Kasumi-1 (cell line): Measurements from ENCODE around the gene MVP.
"Not testable (repeated sequence)": the region's sequence is repeated elsewhere in the genome, so short reads cannot be mapped to it uniquely, and the experiment has no call there.

Source experiments
- DNase-seq, 2 experiments: peaks; one replicate each; lab custom pipeline; 2025; lab: John Stamatoyannopoulos, UW

MVP gene

GRCh38 chr16:29820271-29820701 lies at the start of gene MVP:
MVP (plus strand) TSS chr16:29820462; CDS start chr16:29830550, 10,088 bp downstream.
- DNase-seq: peak; percentile 42 to 64

- not testable (repeated sequence) for DNase-seq
Observed at GRCh38 chr16:29772330-29772729, 47.9 kb upstream of the MVP start.

- DNase-seq: no peak
Observed at GRCh38 chr16:29774730-29775129, 45.5 kb upstream of the MVP start.

- DNase-seq: no peak
Observed at GRCh38 chr16:29775742-29776408, 44.4 kb upstream of the MVP start.

GRCh38 chr16:29777576-29778350 lies 42.5 kb upstream of the MVP start, which contains the start of gene ZG16:
ZG16 (plus strand) TSS chr16:29778256; CDS start chr16:29779267, 1,011 bp downstream.
- no peak for DNase-seq

- no peak for DNase-seq
Observed at GRCh38 chr16:29779474-29779873, 40.8 kb upstream of the MVP start.

- not testable (repeated sequence) for DNase-seq
Observed at GRCh38 chr16:29783094-29783953, 36.9 kb upstream of the MVP start.

GRCh38 chr16:29784157-29784556 lies 36.1 kb upstream of the MVP start:
- DNase-seq: no peak

- no peak for DNase-seq
Observed at GRCh38 chr16:29784901-29785500, 35.3 kb upstream of the MVP start.

GRCh38 chr16:29787155-29787554 lies 33.1 kb upstream of the MVP start:
- DNase-seq: not testable (repeated sequence)

- DNase-seq: no peak
Observed at GRCh38 chr16:29789775-29790182, 30.5 kb upstream of the MVP start.

GRCh38 chr16:29790183-29790948 lies 29.9 kb upstream of the MVP start, which contains the start of gene KIF22:
KIF22 (plus strand) TSS chr16:29790751; CDS start chr16:29790760, 9 bp downstream.
- peak; percentile 82 for DNase-seq

- DNase-seq: no peak
Observed at GRCh38 chr16:29790949-29791844, 29.1 kb upstream of the MVP start.

- no peak for DNase-seq
Observed at GRCh38 chr16:29791845-29792807, 28.1 kb upstream of the MVP start.

- not testable (repeated sequence) for DNase-seq
Observed at GRCh38 chr16:29793153-29793552, 27.1 kb upstream of the MVP start.

- DNase-seq: no peak
Observed at GRCh38 chr16:29794231-29794710, 26.0 kb upstream of the MVP start.

GRCh38 chr16:29802416-29802935 lies 17.8 kb upstream of the MVP start:
- DNase-seq: no peak

GRCh38 chr16:29804020-29804419 lies 16.2 kb upstream of the MVP start:
- no peak for DNase-seq
